Endothelial cell (in vitro differentiated cells): ENCODE data around the gene ZEB1. TPM values are rescaled to one million over a fixed set of nuclear protein-coding genes. Genes with fewer than 3 reads are reported as not detected.
"Not testable (repeated sequence)": the region's sequence is repeated elsewhere in the genome, so short reads cannot be mapped to it uniquely, and the experiment has no call there.

Experiments
- DNase-seq: peaks from one replicate; pipeline ENCODE4 v3.0.0; 2021; ENCODE audit warnings: low spot score
- H3K27ac Mint-ChIP-seq: one replicate; pipeline ENCODE4 v1.8.0; 2021; ENCODE audit warnings: mixed read lengths, inconsistent platforms; ENCODE audit not compliant: unreplicated experiment
- H3K27me3 Mint-ChIP-seq: one replicate; pipeline ENCODE4 v1.8.0; 2021; ENCODE audit warnings: mild to moderate bottlenecking, moderate library complexity, mixed read lengths, inconsistent platforms; ENCODE audit not compliant: unreplicated experiment
- H3K36me3 Mint-ChIP-seq: one replicate; pipeline ENCODE4 v1.8.0; 2021; ENCODE audit warnings: mild to moderate bottlenecking, low read depth, mixed read lengths, inconsistent platforms; ENCODE audit not compliant: unreplicated experiment
- H3K4me1 Mint-ChIP-seq: one replicate; pipeline ENCODE4 v1.8.0; 2021; ENCODE audit warnings: mild to moderate bottlenecking, mixed read lengths, inconsistent platforms; ENCODE audit not compliant: unreplicated experiment
- H3K4me3 Mint-ChIP-seq: one replicate; pipeline ENCODE4 v1.8.0; 2021; ENCODE audit warnings: mild to moderate bottlenecking, mixed read lengths, inconsistent platforms; ENCODE audit not compliant: unreplicated experiment
- H3K9me3 Mint-ChIP-seq: one replicate; pipeline ENCODE4 v1.8.0; 2021; ENCODE audit warnings: mixed read lengths, inconsistent platforms; ENCODE audit not compliant: unreplicated experiment
- CTCF ChIP-seq: fragments of 200-600 bp; sonication (generic); IDR thresholded peaks from one replicate; pipeline ENCODE4 v1.5.0; 2021; ENCODE audit warnings: antibody characterized with exemption; ENCODE audit not compliant: unreplicated experiment
- total RNA-seq: library from RNA; stranded (reverse); fragmentation: NEBNext Ultra II Directional; extraction: Animal tissue kit (Norgen Biotek cat#: 25700); gene quantifications from one replicate; pipeline ENCODE4 v1.2.1, GENCODE V29; 2021; ENCODE audit not compliant: unreplicated experiment

ZEB1 gene
- total RNA-seq, 1 donor from 2014 or later = 76.6 TPM

GRCh38 chr10:31350891-31351290 lies 31.9 kb downstream of the ZEB1 start:
- no peaks in the 10 kb centered on the region for H3K9me3 Mint-ChIP-seq
- H3K27me3 Mint-ChIP-seq = no peaks in the 10 kb centered on the region
- no peak overlapping the region for H3K4me3 Mint-ChIP-seq
- no peak for DNase-seq
- no peak overlapping the region for H3K27ac Mint-ChIP-seq
- TF ChIP-seq CTCF = no peak
- H3K36me3 Mint-ChIP-seq = no peaks in the 10 kb centered on the region
- H3K4me1 Mint-ChIP-seq = peaks cover 8% of the 10 kb centered on the region

GRCh38 chr10:31352436-31353226 lies 33.6 kb downstream of the ZEB1 start:
- no peak for DNase-seq
- no peaks in the 10 kb centered on the region for H3K27me3 Mint-ChIP-seq
- H3K27ac Mint-ChIP-seq = no peak overlapping the region
- H3K4me1 Mint-ChIP-seq = peaks cover 8% of the 10 kb centered on the region
- H3K4me3 Mint-ChIP-seq = no peak overlapping the region
- no peaks in the 10 kb centered on the region for H3K36me3 Mint-ChIP-seq
- H3K9me3 Mint-ChIP-seq = no peaks in the 10 kb centered on the region
- no peak for TF ChIP-seq CTCF

GRCh38 chr10:31353574-31353973 lies 34.6 kb downstream of the ZEB1 start:
- H3K4me1 Mint-ChIP-seq = peaks cover 8% of the 10 kb centered on the region
- H3K27me3 Mint-ChIP-seq = no peaks in the 10 kb centered on the region
- no peak for DNase-seq
- no peaks in the 10 kb centered on the region for H3K36me3 Mint-ChIP-seq
- no peak for TF ChIP-seq CTCF
- no peak overlapping the region for H3K27ac Mint-ChIP-seq
- no peaks in the 10 kb centered on the region for H3K9me3 Mint-ChIP-seq
- H3K4me3 Mint-ChIP-seq = no peak overlapping the region

GRCh38 chr10:31358688-31359330 lies 39.8 kb downstream of the ZEB1 start:
- no peak for TF ChIP-seq CTCF
- no peak for DNase-seq
- no peak overlapping the region for H3K4me3 Mint-ChIP-seq
- no peaks in the 10 kb centered on the region for H3K4me1 Mint-ChIP-seq
- H3K36me3 Mint-ChIP-seq = peaks cover 21% of the 10 kb centered on the region
- no peaks in the 10 kb centered on the region for H3K9me3 Mint-ChIP-seq
- H3K27ac Mint-ChIP-seq = no peak overlapping the region
- H3K27me3 Mint-ChIP-seq = peaks cover 4% of the 10 kb centered on the region

GRCh38 chr10:31359979-31360378 lies 41.0 kb downstream of the ZEB1 start:
- Mint-ChIP-seq H3K4me1 (no peaks in the 10 kb centered on the region), H3K27me3 (peaks cover 4% of the 10 kb centered on the region), H3K27ac (no peak overlapping the region), H3K9me3 (no peaks in the 10 kb centered on the region), H3K36me3 (peaks cover 22% of the 10 kb centered on the region), H3K4me3 (no peak overlapping the region)
- no peak for DNase-seq
- no peak for TF ChIP-seq CTCF

GRCh38 chr10:31361475-31361874 lies 42.5 kb downstream of the ZEB1 start:
- not testable (repeated sequence) for H3K27ac Mint-ChIP-seq, H3K9me3 Mint-ChIP-seq, H3K4me3 Mint-ChIP-seq, H3K27me3 Mint-ChIP-seq, DNase-seq, H3K4me1 Mint-ChIP-seq
- H3K36me3 Mint-ChIP-seq = peaks cover 22% of the 10 kb centered on the region
